ENCODE measurements around the gene CAPNS2. TPM values are rescaled to one million over a fixed set of nuclear protein-coding genes. Genes with fewer than 3 reads are reported as not detected.
"Not testable (repeated sequence)": the region's sequence is repeated elsewhere in the genome, so short reads cannot be mapped to it uniquely, and the experiment has no call there.

Gene CAPNS2
- total RNA-seq, 2 experiments from 2014 or later, result not detected

GRCh38 chr16:55605754-55606336, 39.4 kb downstream of the CAPNS2 start:
- intact Hi-C loops (cut with micrococcal nuclease; ENCODE audit: unreplicated experiment), result no loop called here
- no peaks in the 10 kb centered on the region for H3K4me1 ChIP-seq (ENCODE audit: insufficient read depth, low read length, poor library complexity, severe bottlenecking)
- ChIA-PET POLR2A (no interaction called here), CTCF (ENCODE audit: unreplicated experiment) (no interaction called here)
- H3K4me2 ChIP-seq (ENCODE audit: low read length), result no peak overlapping the region
- H3K9me2 ChIP-seq (ENCODE audit: insufficient read depth, low read length), result no peaks in the 10 kb centered on the region
- H3K27ac ChIP-seq (ENCODE audit: low read depth, low read length, poor library complexity, severe bottlenecking), result no peak overlapping the region
- H3K9me3 ChIP-seq (ENCODE audit: low read length), result no peaks in the 10 kb centered on the region
- H3K79me2 ChIP-seq (ENCODE audit: insufficient read depth, low read depth, low read length), result no peaks in the 10 kb centered on the region
- no TSS peak for BruUV-seq (replicated peaks)
- no peak overlapping the region for H3K4me3 ChIP-seq (ENCODE audit: low read depth, low read length, poor library complexity, severe bottlenecking)
- no peak for DNase-seq (ENCODE audit: low spot score)
- no peaks in the 10 kb centered on the region for H3K36me3 ChIP-seq (ENCODE audit: insufficient read depth, low read length)
- no peaks in the 10 kb centered on the region for H4K20me1 ChIP-seq (ENCODE audit: insufficient read depth, low read length)
- TF ChIP-seq CTCF (conservative IDR thresholded peaks at IDR 0.05; ENCODE audit: low read length) (no peak), EZH2phosphoT487 (IDR thresholded peaks at IDR 0.05; ENCODE audit: borderline replicate concordance, low read depth, low read length) (no peak)
- H2AFZ ChIP-seq (ENCODE audit: low read length), result no peak overlapping the region

- H4K20me1 ChIP-seq (ENCODE audit: insufficient read depth, low read length), result no peaks in the 10 kb centered on the region
- H3K9me2 ChIP-seq (ENCODE audit: insufficient read depth, low read length), result no peaks in the 10 kb centered on the region
- no peaks in the 10 kb centered on the region for H3K4me1 ChIP-seq (ENCODE audit: insufficient read depth, low read length, poor library complexity, severe bottlenecking)
- ChIA-PET POLR2A (interaction anchor here (0.8 kb wide), 1 partner anchor 86 kb away, joined by 3 read pairs; no protein-coding TSS in a partner anchor), CTCF (ENCODE audit: unreplicated experiment) (no interaction called here)
- no peaks in the 10 kb centered on the region for H3K36me3 ChIP-seq (ENCODE audit: insufficient read depth, low read length)
- no peaks in the 10 kb centered on the region for H3K9me3 ChIP-seq (ENCODE audit: low read length)
- no peak overlapping the region for H3K27ac ChIP-seq (ENCODE audit: low read depth, low read length, poor library complexity, severe bottlenecking)
- no peak overlapping the region for H3K4me2 ChIP-seq (ENCODE audit: low read length)
- BruUV-seq (replicated peaks), result no TSS peak
- H3K79me2 ChIP-seq (ENCODE audit: insufficient read depth, low read depth, low read length), result no peaks in the 10 kb centered on the region
- no peak for DNase-seq (ENCODE audit: low spot score)
- no peak overlapping the region for H2AFZ ChIP-seq (ENCODE audit: low read length)
- TF ChIP-seq CTCF (conservative IDR thresholded peaks at IDR 0.05; ENCODE audit: low read length) (no peak), EZH2phosphoT487 (IDR thresholded peaks at IDR 0.05; ENCODE audit: borderline replicate concordance, low read depth, low read length) (no peak)
- intact Hi-C loops (cut with micrococcal nuclease; ENCODE audit: unreplicated experiment), result no loop called here
- no peak overlapping the region for H3K4me3 ChIP-seq (ENCODE audit: low read depth, low read length, poor library complexity, severe bottlenecking)
Observed at GRCh38 chr16:55613613-55614335, 47.3 kb downstream of the CAPNS2 start.

GRCh38 chr16:55615071-55615470, 48.6 kb downstream of the CAPNS2 start:
- Histone ChIP-seq H3K9me3 (ENCODE audit: low read length) (no peaks in the 10 kb centered on the region), H3K4me3 (ENCODE audit: low read depth, low read length, poor library complexity, severe bottlenecking) (no peak overlapping the region), H3K79me2 (ENCODE audit: insufficient read depth, low read depth, low read length) (no peaks in the 10 kb centered on the region), H3K36me3 (ENCODE audit: insufficient read depth, low read length) (no peaks in the 10 kb centered on the region), H2AFZ (ENCODE audit: low read length) (no peak overlapping the region), H3K27ac (ENCODE audit: low read depth, low read length, poor library complexity, severe bottlenecking) (no peak overlapping the region), H3K4me2 (ENCODE audit: low read length) (no peak overlapping the region), H3K9me2 (ENCODE audit: insufficient read depth, low read length) (no peaks in the 10 kb centered on the region), H4K20me1 (ENCODE audit: insufficient read depth, low read length) (no peaks in the 10 kb centered on the region), H3K4me1 (ENCODE audit: insufficient read depth, low read length, poor library complexity, severe bottlenecking) (no peaks in the 10 kb centered on the region)
- TF ChIP-seq EZH2phosphoT487 (IDR thresholded peaks at IDR 0.05; ENCODE audit: borderline replicate concordance, low read depth, low read length) (no peak), CTCF (conservative IDR thresholded peaks at IDR 0.05; ENCODE audit: low read length) (no peak)
- POLR2A ChIA-PET, result interaction anchor here (0.8 kb wide), 1 partner anchor 10 kb away, joined by 3 read pairs; no protein-coding TSS in a partner anchor
- DNase-seq (ENCODE audit: low spot score), result no peak
- no TSS peak for BruUV-seq (replicated peaks)
- CTCF ChIA-PET (ENCODE audit: unreplicated experiment), result no interaction called here
- intact Hi-C loops (cut with micrococcal nuclease; ENCODE audit: unreplicated experiment), result no loop called here

- H3K9me3 ChIP-seq (ENCODE audit: low read length); H3K36me3 ChIP-seq (ENCODE audit: insufficient read depth, low read length); DNase-seq (ENCODE audit: low spot score); H3K4me3 ChIP-seq (ENCODE audit: low read depth, low read length, poor library complexity, severe bottlenecking); BruUV-seq (replicated peaks); H3K4me2 ChIP-seq (ENCODE audit: low read length); H3K27ac ChIP-seq (ENCODE audit: low read depth, low read length, poor library complexity, severe bottlenecking); H3K9me2 ChIP-seq (ENCODE audit: insufficient read depth, low read length); H3K79me2 ChIP-seq (ENCODE audit: insufficient read depth, low read depth, low read length); intact Hi-C loops (cut with micrococcal nuclease; ENCODE audit: unreplicated experiment); H4K20me1 ChIP-seq (ENCODE audit: insufficient read depth, low read length); CTCF ChIA-PET (ENCODE audit: unreplicated experiment); H3K4me1 ChIP-seq (ENCODE audit: insufficient read depth, low read length, poor library complexity, severe bottlenecking); H2AFZ ChIP-seq (ENCODE audit: low read length): not testable (repeated sequence)
- POLR2A ChIA-PET, result interaction anchor here (0.8 kb wide), 1 partner anchor 9 kb away, joined by 3 read pairs; no protein-coding TSS in a partner anchor
Observed at GRCh38 chr16:55615670-55616069, 49.2 kb downstream of the CAPNS2 start.

Measured in OCI-LY7 (cell line).